Neutrophil (primary cell): ENCODE results near the gene SLC45A3.
"Not testable (repeated sequence)": the region's sequence is repeated elsewhere in the genome, so short reads cannot be mapped to it uniquely, and the experiment has no call there.

ENCODE experiments used
- H3K27ac ChIP-seq: fragments of 200-600 bp; sonication (generic); 2 replicates; pipeline ENCODE4 v1.5.1; 2016; ENCODE audit warnings: mild to moderate bottlenecking, moderate library complexity
- H3K27me3 ChIP-seq: fragments of 200-600 bp; sonication (generic); 2 replicates; pipeline ENCODE4 v1.6.0; 2016; ENCODE audit warnings: mild to moderate bottlenecking
- H3K36me3 ChIP-seq: fragments of 200-600 bp; sonication (generic); 2 replicates; pipeline ENCODE4 v1.5.1; 2017
- H3K4me1 ChIP-seq, 2 experiments: fragments of 200-600 bp in 1 of 2; sonication (generic) in 1 of 2; 1 replicate in 1 of 2; 2 replicates in 1 of 2; pipeline versions ENCODE4 v1.5.1 to v1.6.1; 2013 to 2016; ENCODE audit warnings: low read depth in 1 of 2, low read length in 1 of 2, mild to moderate bottlenecking in 1 of 2, moderate library complexity in 1 of 2; ENCODE audit not compliant: control insufficient read depth in 1 of 2, insufficient read depth in 1 of 2
- H3K4me3 ChIP-seq, 2 experiments: fragments of 200-600 bp in 1 of 2; sonication (generic) in 1 of 2; 1 replicate in 1 of 2; 2 replicates in 1 of 2; pipeline ENCODE4 v1.5.1; 2013 to 2016; ENCODE audit warnings: low read depth in 1 of 2, low read length in 1 of 2, mild to moderate bottlenecking in 1 of 2, moderate library complexity in 1 of 2
- H3K9me3 ChIP-seq: fragments of 200-600 bp; sonication (generic); 2 replicates; pipeline ENCODE4 v1.5.1; 2016
- CTCF ChIP-seq: fragments of 200-600 bp; sonication (generic); IDR thresholded peaks from 2 replicates; pipeline ENCODE4 v1.5.1; 2016; ENCODE audit warnings: antibody characterized with exemption

Gene SLC45A3

GRCh38 chr1:205637854-205638468, 42.3 kb downstream of the SLC45A3 start:
- no peaks in the 10 kb centered on the region for H3K36me3 ChIP-seq
- no peak for TF ChIP-seq CTCF

GRCh38 chr1:205636732-205637131, 43.6 kb downstream of the SLC45A3 start:
- Histone ChIP-seq H3K4me3 (no peak overlapping the region), H3K27me3 (peaks cover 49% of the 10 kb centered on the region), H3K9me3 (no peaks in the 10 kb centered on the region), H3K4me1 (peaks cover 0 to 5% of the 10 kb centered on the region in 2 experiments), H3K36me3 (no peaks in the 10 kb centered on the region), H3K27ac (no peak overlapping the region)
- no peak for TF ChIP-seq CTCF

More at GRCh38 chr1:205637854-205638468, 42.3 kb downstream of the SLC45A3 start:
- H3K9me3 ChIP-seq, result no peaks in the 10 kb centered on the region
- H3K4me3 ChIP-seq, result no peak overlapping the region
- no peak overlapping the region for H3K27ac ChIP-seq
- H3K4me1 ChIP-seq, result no peaks in the 10 kb centered on the region
- H3K27me3 ChIP-seq, result peaks cover 37% of the 10 kb centered on the region

- not testable (repeated sequence) for H3K4me1 ChIP-seq, H3K4me3 ChIP-seq, H3K27ac ChIP-seq, H3K9me3 ChIP-seq, H3K36me3 ChIP-seq
- peaks cover 49% of the 10 kb centered on the region for H3K27me3 ChIP-seq
These were observed 44.2 kb downstream of the SLC45A3 start for GRCh38 chr1:205636138-205636530.

GRCh38 chr1:205633421-205633976, 46.8 kb downstream of the SLC45A3 start:
- peaks cover 8 to 16% of the 10 kb centered on the region in 2 experiments for H3K4me1 ChIP-seq
- peaks cover 49% of the 10 kb centered on the region for H3K27me3 ChIP-seq
- H3K9me3 ChIP-seq, result no peaks in the 10 kb centered on the region
- H3K36me3 ChIP-seq, result no peaks in the 10 kb centered on the region
- no peak overlapping the region for H3K4me3 ChIP-seq
- no peak overlapping the region for H3K27ac ChIP-seq
- no peak for TF ChIP-seq CTCF

- Histone ChIP-seq H3K4me3 (peak overlapping the region; percentile 76 to 81), H3K36me3 (no peaks in the 10 kb centered on the region), H3K27me3 (peaks cover 42% of the 10 kb centered on the region), H3K9me3 (no peaks in the 10 kb centered on the region), H3K27ac (peak overlapping the region; percentile 84), H3K4me1 (peaks cover 8 to 16% of the 10 kb centered on the region in 2 experiments)
- TF ChIP-seq CTCF, result no peak
These were observed 47.6 kb downstream of the SLC45A3 start for GRCh38 chr1:205632669-205633169.
